NCI-H2107 treated with DMSO at 0.1 percent for 48 hours (cell line): ENCODE results near the gene LCAT.

Experiments used
- DNase-seq: peaks from one replicate; lab custom pipeline; 2025; ENCODE audit not compliant: unreplicated experiment; lab: John Stamatoyannopoulos, UW

The LCAT gene

GRCh38 chr16:67914758-67915495 lies 29.0 kb downstream of the LCAT start:
- no peak for DNase-seq

GRCh38 chr16:67910158-67910557 lies 33.8 kb downstream of the LCAT start:
- DNase-seq = no peak

- no peak for DNase-seq
These were observed 34.7 kb downstream of the LCAT start for GRCh38 chr16:67909056-67909742.

GRCh38 chr16:67907397-67908180 lies 36.3 kb downstream of the LCAT start:
- no peak for DNase-seq

- DNase-seq = no peak
These were observed 41.1 kb downstream of the LCAT start for GRCh38 chr16:67902831-67903230.

GRCh38 chr16:67901734-67902133 lies 42.2 kb downstream of the LCAT start:
- DNase-seq = no peak

- no peak for DNase-seq
These were observed 46.7 kb downstream of the LCAT start for GRCh38 chr16:67897231-67897630.

GRCh38 chr16:67893743-67894399 lies 50.0 kb downstream of the LCAT start:
- no peak for DNase-seq

GRCh38 chr16:67892899-67893742 lies 50.8 kb downstream of the LCAT start, which contains the start of gene PSKH1:
Gene PSKH1 (plus strand): TSS chr16:67893254. CDS start chr16:67908750, 15,496 bp downstream.
- DNase-seq = peak; percentile 91

GRCh38 chr16:67892375-67892774 lies 51.5 kb downstream of the LCAT start:
- DNase-seq = no peak
